GM18505 (cell line): Measurements from ENCODE around the gene ZNF630.
A peak's percentile ranks its signal among the peaks of the same experiment; 100 is the strongest.
"Not testable (repeated sequence)": the region's sequence is repeated elsewhere in the genome, so short reads cannot be mapped to it uniquely, and the experiment has no call there.

Experiments
- ATAC-seq: cut with Tn5 transposase; IDR thresholded peaks from one replicate; pipeline ENCODE4 v1.9.1; 2021; ENCODE audit not compliant: unreplicated experiment
- POLR2A ChIP-seq: IDR thresholded peaks from 4 replicates; pipeline ENCODE4 v1.6.1; 2011; ENCODE audit warnings: borderline replicate concordance; ENCODE audit not compliant: insufficient read depth, insufficient read length; ENCODE audit errors: extremely low read depth

Gene ZNF630

GRCh38 chrX:48071064-48071985 is at the start of gene ZNF630:
ZNF630 (minus strand) TSS chrX:48071640; CDS start chrX:48066886, 4,754 bp downstream.
- peak; percentile 52 for TF ChIP-seq POLR2A
- ATAC-seq = peak; percentile 75

GRCh38 chrX:48107717-48108116 is 36.3 kb upstream of the ZNF630 start:
- TF ChIP-seq POLR2A = no peak
- ATAC-seq = no peak

- no peak for ATAC-seq
- no peak for TF ChIP-seq POLR2A
These were observed 31.5 kb upstream of the ZNF630 start for GRCh38 chrX:48102874-48103374.

GRCh38 chrX:48101443-48101842 is 30.0 kb upstream of the ZNF630 start:
- ATAC-seq = no peak

GRCh38 chrX:48092558-48092957 is 21.1 kb upstream of the ZNF630 start:
- not testable (repeated sequence) for ATAC-seq

More at GRCh38 chrX:48101443-48101842, 30.0 kb upstream of the ZNF630 start:
- no peak for TF ChIP-seq POLR2A

GRCh38 chrX:48090123-48090522 is 18.7 kb upstream of the ZNF630 start:
- no peak for TF ChIP-seq POLR2A
- ATAC-seq = no peak

GRCh38 chrX:48086082-48086481 is 14.6 kb upstream of the ZNF630 start:
- TF ChIP-seq POLR2A = no peak
- no peak for ATAC-seq

GRCh38 chrX:48083706-48084105 is 12.3 kb upstream of the ZNF630 start:
- TF ChIP-seq POLR2A = no peak
- no peak for ATAC-seq

- no peak for ATAC-seq
- TF ChIP-seq POLR2A = no peak
These were observed 11.8 kb upstream of the ZNF630 start for GRCh38 chrX:48083212-48083611.

GRCh38 chrX:48076343-48076742 is 4.9 kb upstream of the ZNF630 start:
- ATAC-seq = no peak
- TF ChIP-seq POLR2A = no peak

GRCh38 chrX:48071986-48072605 is 656 bp upstream of the ZNF630 start:
- ATAC-seq = no peak
- TF ChIP-seq POLR2A = no peak

GRCh38 chrX:48068096-48068887 is 3.1 kb downstream of the ZNF630 start:
- no peak for ATAC-seq

GRCh38 chrX:48064261-48064660 is 7.2 kb downstream of the ZNF630 start:
- ATAC-seq = no peak
- TF ChIP-seq POLR2A = no peak

More at GRCh38 chrX:48068096-48068887, 3.1 kb downstream of the ZNF630 start:
- TF ChIP-seq POLR2A = no peak
